Epithelial cell of esophagus (primary cell): Measurements from ENCODE around the gene RDH5.
"Not testable (repeated sequence)": the region's sequence is repeated elsewhere in the genome, so short reads cannot be mapped to it uniquely, and the experiment has no call there.

Experiments
- DNase-seq: peaks from one replicate; pipeline ENCODE4 v3.0.0; 2010; ENCODE audit warnings: low read depth
- H3K4me3 ChIP-seq: 2 replicates; pipeline ENCODE4 v1.5.1; 2011; ENCODE audit warnings: mild to moderate bottlenecking, low read length, control low read depth
- TF ChIP-seq, protein P1 (sequence below): IDR thresholded peaks from 2 replicates; pipeline ENCODE4 v1.5.1; 2011; ENCODE audit warnings: low read depth, mild to moderate bottlenecking, low read length, control low read depth, inconsistent platforms; ENCODE audit not compliant: insufficient read depth; ENCODE audit errors: missing control alignments

The RDH5 gene

GRCh38 chr12:55746174-55746912 is 26.1 kb downstream of the RDH5 start:
- DNase-seq: no peak
- TF ChIP-seq, protein P1, sequence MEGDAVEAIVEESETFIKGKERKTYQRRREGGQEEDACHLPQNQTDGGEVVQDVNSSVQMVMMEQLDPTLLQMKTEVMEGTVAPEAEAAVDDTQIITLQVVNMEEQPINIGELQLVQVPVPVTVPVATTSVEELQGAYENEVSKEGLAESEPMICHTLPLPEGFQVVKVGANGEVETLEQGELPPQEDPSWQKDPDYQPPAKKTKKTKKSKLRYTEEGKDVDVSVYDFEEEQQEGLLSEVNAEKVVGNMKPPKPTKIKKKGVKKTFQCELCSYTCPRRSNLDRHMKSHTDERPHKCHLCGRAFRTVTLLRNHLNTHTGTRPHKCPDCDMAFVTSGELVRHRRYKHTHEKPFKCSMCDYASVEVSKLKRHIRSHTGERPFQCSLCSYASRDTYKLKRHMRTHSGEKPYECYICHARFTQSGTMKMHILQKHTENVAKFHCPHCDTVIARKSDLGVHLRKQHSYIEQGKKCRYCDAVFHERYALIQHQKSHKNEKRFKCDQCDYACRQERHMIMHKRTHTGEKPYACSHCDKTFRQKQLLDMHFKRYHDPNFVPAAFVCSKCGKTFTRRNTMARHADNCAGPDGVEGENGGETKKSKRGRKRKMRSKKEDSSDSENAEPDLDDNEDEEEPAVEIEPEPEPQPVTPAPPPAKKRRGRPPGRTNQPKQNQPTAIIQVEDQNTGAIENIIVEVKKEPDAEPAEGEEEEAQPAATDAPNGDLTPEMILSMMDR: no peak
- H3K4me3 ChIP-seq: no peak overlapping the region

- TF ChIP-seq, protein P1: no peak
These were observed 26.7 kb downstream of the RDH5 start for GRCh38 chr12:55746913-55747231.

GRCh38 chr12:55748230-55748993 is 28.2 kb downstream of the RDH5 start:
- no peak for DNase-seq
- TF ChIP-seq, protein P1: no peak
- H3K4me3 ChIP-seq: no peak overlapping the region

More at GRCh38 chr12:55746913-55747231, 26.7 kb downstream of the RDH5 start:
- H3K4me3 ChIP-seq: no peak overlapping the region
- DNase-seq: no peak

- TF ChIP-seq, protein P1: no peak
- no peak for DNase-seq
- no peak overlapping the region for H3K4me3 ChIP-seq
These were observed 35.1 kb downstream of the RDH5 start for GRCh38 chr12:55755246-55755645.

DNA sequence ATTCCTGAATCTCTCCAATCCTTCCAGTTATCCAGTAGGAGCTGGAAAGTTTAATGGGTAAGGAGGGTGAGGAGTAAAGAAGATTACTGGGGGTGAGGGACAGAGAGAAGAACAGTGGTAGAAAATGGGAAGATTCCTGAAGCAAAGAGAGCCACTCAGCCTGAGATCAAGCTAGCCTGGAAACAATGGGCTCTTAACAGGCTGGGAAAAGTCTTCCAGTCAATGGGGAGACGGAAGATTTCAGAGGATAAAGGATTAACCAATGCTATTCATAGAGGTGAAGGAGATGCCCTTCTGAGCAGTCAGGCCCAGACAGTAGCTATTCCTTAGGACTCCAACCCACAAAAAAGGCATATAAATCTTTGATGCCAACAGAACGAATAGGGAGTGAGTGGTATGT is 37.5 kb downstream of the RDH5 start:
- DNase-seq: no peak
- TF ChIP-seq, protein P1: no peak
- no peak overlapping the region for H3K4me3 ChIP-seq

DNA sequence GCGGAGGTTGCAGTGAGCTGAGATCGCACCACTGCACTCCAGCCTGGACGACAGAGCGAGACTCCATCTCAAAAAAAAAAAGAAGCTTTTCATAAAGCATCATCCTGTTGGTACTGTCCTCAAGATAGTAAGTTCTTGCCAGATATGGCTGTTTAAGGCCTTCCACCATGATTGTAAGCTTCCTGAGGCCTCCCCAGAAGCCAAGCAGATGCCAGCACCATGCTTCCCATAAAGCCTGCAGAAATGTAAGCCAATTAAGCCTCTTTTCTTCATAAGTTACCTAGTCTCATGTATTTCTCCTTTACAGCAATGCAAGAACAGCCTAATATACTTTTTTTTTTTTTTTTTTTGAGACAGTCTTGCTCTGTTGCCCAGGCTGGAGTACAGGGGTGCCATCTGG is 38.4 kb downstream of the RDH5 start:
- not testable (repeated sequence) for DNase-seq, H3K4me3 ChIP-seq

GRCh38 chr12:55760663-55761062 is 40.5 kb downstream of the RDH5 start:
- TF ChIP-seq, protein P1: no peak
- DNase-seq: no peak
- H3K4me3 ChIP-seq: no peak overlapping the region
